Measurements from ENCODE around the gene MSL3B.

The MSL3B gene

GRCh38 chr2:233832414-233832813, 35.8 kb downstream of the MSL3B start:
- peak; percentile 46 for DNase-seq

DNA sequence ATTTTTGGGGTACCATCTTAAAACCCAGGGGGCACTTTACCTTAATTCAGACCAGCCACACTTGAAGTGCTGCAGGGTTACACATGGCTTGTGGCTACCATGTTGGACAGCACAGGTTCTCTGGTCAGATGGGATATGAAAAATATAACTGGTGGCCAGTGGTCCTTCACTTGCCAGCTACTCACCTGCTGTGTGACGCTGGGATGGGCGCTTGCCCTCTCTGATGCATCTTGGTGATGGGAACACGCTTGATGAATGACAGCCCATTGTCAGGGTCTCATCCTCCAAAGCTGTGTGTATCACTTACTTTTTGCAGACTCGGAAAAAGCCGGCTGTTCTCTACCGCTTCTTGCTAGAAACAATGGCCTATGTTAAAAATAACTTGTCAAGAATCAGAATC, 36.3 kb downstream of the MSL3B start:
- no peak for DNase-seq

GRCh38 chr2:233831011-233831721, 37.0 kb downstream of the MSL3B start:
- DNase-seq = no peak

DNA sequence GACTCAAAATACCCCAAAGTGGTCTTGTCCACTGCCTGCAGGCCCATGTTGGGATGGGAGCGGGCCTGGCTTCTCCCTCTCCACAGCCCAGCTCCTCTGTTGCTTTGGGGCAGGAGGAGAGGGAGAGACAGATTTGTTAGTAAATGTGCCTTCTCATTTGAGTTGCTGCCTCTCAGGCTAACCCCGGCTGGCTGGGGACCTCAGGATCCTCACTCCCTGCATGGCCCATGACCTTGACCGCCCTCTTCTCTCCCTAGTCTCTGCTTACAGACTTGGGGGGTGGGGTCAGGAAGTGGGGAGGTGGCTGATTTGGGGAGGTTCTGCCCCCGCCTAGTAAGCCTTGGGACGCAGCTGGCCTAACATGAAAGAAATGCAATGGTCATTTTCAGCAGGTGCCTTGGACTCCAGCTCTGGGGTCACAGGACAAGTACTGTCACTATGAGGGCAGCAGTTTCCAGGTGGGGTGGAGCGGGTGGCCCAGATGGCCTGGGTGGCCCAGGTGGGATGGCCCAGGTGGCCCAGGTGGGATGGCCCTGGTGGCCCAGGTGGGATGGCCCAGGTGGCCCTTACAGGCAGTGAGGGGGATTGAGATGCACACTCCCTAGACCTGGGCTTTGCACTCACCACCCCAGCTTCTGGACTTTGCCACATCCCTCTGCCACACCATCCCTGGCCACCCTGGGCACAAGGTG, 37.9 kb downstream of the MSL3B start:
- no peak for DNase-seq

- DNase-seq = no peak
Observed at GRCh38 chr2:233829193-233830110, 38.7 kb downstream of the MSL3B start.

GRCh38 chr2:233828546-233829192, 39.5 kb downstream of the MSL3B start:
- no peak for DNase-seq

GRCh38 chr2:233824373-233824772, 43.8 kb downstream of the MSL3B start:
- no peak for DNase-seq

DNA sequence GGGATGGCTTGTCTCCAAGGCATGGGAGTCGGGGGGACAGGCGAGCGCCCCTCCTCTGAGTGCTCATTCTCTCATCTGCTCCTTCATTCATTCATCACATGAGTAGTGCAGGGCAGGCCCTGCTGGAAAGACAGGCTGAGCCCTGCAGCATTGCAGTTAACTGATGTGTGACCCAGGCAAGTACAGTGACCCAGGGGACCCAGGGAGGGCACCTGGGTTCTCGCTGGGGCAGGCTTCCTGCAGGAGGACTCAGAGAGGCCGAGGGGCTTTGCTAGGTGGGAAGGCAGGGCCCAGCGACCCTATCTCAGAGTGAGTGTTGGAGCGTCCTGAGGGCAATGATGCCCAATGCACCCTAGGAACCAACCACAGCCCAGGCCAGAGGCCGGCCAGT, 44.5 kb downstream of the MSL3B start:
- no peak for DNase-seq

DNA sequence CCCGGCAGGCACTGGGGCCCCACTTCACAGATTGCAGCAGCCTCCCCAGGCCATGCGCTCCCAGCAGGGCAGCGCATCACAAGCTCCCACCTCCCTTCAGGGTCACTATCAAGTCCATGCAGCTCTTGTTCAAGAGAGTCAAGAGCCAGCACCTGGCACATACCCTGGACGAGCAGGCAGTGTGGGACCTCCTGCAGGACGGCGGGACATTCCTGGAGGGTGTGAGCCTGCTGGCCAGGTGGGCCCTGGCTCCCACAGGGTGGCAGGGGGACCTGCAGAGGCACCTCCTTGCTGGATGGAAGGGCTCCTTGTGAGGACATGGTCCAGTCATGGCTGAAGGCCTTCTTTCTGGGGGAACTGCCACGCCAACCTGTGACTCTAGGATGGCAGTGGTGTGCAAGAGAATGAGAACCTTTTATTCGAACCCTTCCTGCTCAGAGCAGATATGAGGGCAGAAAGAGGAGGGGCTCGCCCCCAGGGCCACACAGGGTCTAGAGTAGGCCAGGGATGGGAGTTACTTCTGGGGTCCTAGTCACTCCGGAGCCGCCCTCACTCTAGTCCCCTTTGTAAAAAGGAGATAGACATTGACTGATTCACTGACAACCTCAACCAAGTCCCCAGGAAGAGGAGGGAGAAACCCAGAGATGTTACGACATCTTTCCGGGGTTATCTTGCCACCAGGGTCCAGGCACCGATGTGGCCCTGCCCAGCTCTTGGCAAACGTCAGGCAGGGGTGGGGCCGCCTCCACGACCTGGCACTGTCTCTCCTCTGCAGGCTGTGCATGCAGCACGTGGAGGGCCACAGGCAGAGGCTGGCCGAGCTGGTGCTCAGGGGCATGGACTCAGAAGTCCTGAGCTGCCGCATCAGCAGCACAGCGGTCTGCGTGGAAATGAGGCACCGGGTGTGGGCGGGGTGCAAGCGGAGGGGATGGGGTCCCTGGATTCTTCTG, 45.1 kb downstream of the MSL3B start:
- no peak for DNase-seq

DNA sequence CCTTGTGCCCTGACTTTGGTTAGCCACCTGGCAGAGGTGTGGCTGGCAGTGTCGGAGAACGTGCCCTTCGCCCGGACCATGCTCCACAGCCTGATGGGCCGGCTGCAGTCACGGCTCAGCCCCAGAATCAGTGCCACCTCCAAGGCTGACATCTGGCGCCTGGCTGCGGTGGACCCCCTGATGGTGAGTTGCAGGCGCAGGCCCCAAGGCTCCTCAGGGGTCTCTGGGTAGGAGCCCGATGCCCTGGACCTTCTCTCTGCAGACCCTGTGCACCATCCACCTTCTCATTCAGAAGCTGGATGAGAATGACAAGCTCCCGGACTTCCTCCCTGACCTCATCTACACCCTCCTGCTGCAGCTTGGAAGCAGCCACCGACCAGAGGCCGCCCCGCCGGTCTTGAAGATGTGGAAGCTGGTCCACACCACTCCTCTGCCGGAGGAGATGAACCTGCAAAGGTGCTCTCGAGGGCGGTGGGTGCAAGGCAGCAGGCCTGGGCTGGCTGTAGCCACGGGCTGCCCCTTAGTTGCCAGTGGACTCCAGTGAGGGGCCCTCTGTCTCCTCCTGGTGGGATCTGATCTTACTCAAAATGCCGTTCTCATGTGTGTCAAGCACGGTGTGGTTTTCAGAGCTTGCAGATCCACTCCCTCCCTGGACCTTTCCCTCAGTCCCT, 46.0 kb downstream of the MSL3B start:
- DNase-seq = no peak

GRCh38 chr2:233821709-233822100, 46.5 kb downstream of the MSL3B start:
- no peak for DNase-seq

DNA sequence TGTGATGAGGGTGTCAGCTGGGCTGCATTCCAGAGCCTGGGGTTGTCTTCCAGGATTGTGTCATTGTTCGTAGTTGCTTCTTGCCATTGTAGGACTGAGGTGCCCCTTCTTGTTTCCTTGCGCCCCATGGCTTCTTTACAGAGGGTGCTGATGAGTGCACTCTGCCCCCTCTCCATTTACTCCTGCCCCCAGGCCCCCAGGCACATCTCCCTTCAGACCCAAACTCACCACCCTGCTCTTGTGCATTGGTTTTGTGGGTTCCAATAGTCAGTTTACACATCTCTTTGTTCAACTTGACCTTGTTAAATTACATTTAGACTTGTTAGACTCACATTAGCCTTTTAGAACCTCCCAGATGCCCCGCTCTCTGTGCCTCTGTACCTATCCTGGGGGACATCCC, 47.0 kb downstream of the MSL3B start:
- DNase-seq = no peak

GRCh38 chr2:233820774-233821105, 47.4 kb downstream of the MSL3B start:
- DNase-seq = no peak

- no peak for DNase-seq
Observed at GRCh38 chr2:233819884-233820773, 48.1 kb downstream of the MSL3B start.

DNA sequence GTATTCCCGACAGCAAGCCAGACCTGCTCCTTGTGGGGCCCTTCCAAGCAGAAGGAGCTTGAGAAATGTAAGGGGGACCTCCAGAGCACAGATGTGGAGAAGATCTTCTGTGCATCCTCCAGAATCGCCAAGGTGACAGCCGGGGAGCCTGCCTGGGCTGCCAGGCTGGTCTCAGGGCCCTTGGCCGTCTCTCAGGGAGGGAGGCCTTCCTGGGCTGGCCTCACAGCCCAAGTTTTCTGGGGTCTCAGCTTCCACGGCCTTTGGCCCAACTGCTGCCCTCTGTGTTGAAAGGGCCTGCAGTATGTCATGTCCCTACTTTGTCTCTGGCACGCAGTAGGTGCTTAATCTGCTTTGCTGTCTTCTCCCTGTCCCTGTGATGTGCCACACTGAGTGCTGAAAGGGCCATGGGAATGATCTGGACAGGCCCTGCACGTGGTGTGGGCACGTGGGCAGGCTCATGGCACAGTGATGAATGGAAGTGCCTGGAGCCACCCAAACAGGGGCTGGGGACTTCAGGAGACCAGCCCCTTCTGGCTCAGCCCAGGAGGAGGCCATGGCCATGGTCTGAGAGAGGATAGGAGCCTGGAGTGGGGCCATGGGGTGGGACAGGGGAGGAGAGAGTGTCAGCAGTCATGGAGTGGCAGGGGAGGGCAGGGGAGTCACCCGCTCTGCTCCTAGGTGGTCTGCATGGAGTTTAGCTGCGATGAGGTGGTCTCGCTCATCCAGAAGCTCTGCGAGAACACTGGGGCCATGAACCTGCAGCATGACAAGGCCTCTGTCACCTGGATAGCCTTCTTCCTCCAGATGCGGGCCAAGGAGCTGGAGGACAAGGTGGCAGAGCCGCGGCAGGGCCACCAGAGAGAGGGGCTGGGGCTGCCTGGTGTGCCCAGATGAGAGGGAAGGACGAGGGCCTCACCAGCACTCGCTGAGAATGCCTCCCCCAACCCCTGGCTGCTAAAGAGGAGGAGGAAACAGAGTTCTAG, 49.3 kb downstream of the MSL3B start:
- no peak for DNase-seq

DNA sequence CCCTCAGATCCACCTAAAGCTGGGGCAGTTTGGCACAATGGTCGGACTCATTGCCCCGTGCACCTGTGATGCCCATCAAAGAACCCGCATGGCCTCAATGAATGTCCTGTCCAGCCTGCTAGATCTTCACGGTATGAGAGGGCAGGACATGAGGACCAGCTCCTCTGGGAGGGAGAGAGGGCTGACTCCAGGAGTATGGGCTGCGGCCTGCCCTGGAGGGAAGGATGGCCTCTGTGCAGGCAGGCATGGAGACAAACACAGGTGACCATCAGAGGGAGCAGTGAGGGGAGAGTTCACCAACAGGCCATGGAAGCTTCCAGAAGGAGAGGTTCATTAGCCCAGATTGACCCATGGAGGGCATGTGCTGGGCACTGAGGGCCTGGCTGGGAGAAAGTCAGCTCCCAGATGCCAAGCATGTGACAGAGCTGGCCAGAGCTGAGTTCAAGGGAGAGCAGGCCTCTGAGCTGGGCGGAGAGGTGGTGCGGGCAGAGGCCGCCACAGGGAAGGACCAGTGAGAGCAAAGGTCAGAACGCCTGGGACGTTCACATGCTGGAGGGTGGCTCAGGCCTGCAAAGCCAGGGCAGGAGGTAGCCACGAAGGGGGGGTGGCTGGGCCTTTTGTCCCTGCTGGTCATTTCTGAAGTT, 50.1 kb downstream of the MSL3B start:
- no peak for DNase-seq

DNA sequence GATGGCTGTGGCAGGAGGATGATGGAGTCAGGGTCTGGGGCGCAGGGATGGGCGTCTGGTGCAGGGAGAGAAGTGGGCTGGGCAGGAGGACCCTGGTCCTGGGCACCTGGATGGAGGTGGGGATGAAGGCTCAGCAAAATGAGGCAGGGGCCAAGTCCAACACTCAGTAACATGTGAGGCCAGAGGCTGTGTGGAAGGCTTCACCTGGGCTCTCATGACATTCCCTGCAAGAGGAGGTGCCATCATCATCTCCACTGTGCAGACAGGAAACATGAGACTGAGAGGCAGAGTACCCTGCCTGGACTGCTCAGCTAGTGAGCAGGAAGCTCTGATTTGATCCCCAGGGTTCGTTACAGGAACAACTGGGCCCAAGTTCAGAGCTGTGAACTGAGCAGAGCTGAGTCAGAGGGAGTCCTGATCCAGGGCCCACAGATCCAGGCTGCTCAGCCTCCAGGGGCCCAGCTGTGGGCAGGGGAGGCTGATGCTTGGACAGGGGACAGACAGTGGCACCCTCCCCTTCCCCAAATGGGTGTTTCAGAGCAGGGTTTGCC, 50.8 kb downstream of the MSL3B start:
- no peak for DNase-seq

GRCh38 chr2:233816771-233817170, 51.4 kb downstream of the MSL3B start:
- DNase-seq = no peak
